Duodenal mucosa (tissue), 2 donors: ENCODE data around the gene HOXC10.
A peak's percentile ranks its signal among the peaks of the same experiment; 100 is the strongest.

Source experiments
- H3K27ac ChIP-seq: one replicate; pipeline ENCODE4 v1.7.0; 2013; ENCODE audit warnings: low read depth, low read length
- H3K27me3 ChIP-seq, 2 donors: one replicate each; pipeline ENCODE4 v1.7.0; 2013; ENCODE audit warnings: low read length in 2 of 2, control low read depth in 1 of 2; ENCODE audit not compliant: insufficient read depth in 2 of 2, control insufficient read depth in 1 of 2
- H3K36me3 ChIP-seq, 2 donors: one replicate each; pipeline ENCODE4 v1.7.0; 2013; ENCODE audit warnings: low read length in 2 of 2, control low read depth in 1 of 2; ENCODE audit not compliant: insufficient read depth in 2 of 2, control insufficient read depth in 1 of 2
- H3K4me1 ChIP-seq, 2 donors: one replicate each; pipeline ENCODE4 v1.7.0; 2013; ENCODE audit warnings: low read length in 2 of 2, control low read depth in 1 of 2; ENCODE audit not compliant: insufficient read depth in 2 of 2, control insufficient read depth in 1 of 2
- H3K4me3 ChIP-seq, 2 donors: one replicate each; pipeline ENCODE4 v1.7.0; 2013; ENCODE audit warnings: low read length in 2 of 2, low read depth in 1 of 2
- H3K9ac ChIP-seq, 2 donors: one replicate each; pipeline ENCODE4 v1.7.0; 2013; ENCODE audit warnings: low read length in 2 of 2, low read depth in 1 of 2
- H3K9me3 ChIP-seq, 2 donors: one replicate each; pipeline ENCODE4 v1.7.0; 2013; ENCODE audit warnings: low read length in 2 of 2, control low read depth in 1 of 2; ENCODE audit not compliant: control insufficient read depth in 1 of 2

Gene HOXC10

DNA sequence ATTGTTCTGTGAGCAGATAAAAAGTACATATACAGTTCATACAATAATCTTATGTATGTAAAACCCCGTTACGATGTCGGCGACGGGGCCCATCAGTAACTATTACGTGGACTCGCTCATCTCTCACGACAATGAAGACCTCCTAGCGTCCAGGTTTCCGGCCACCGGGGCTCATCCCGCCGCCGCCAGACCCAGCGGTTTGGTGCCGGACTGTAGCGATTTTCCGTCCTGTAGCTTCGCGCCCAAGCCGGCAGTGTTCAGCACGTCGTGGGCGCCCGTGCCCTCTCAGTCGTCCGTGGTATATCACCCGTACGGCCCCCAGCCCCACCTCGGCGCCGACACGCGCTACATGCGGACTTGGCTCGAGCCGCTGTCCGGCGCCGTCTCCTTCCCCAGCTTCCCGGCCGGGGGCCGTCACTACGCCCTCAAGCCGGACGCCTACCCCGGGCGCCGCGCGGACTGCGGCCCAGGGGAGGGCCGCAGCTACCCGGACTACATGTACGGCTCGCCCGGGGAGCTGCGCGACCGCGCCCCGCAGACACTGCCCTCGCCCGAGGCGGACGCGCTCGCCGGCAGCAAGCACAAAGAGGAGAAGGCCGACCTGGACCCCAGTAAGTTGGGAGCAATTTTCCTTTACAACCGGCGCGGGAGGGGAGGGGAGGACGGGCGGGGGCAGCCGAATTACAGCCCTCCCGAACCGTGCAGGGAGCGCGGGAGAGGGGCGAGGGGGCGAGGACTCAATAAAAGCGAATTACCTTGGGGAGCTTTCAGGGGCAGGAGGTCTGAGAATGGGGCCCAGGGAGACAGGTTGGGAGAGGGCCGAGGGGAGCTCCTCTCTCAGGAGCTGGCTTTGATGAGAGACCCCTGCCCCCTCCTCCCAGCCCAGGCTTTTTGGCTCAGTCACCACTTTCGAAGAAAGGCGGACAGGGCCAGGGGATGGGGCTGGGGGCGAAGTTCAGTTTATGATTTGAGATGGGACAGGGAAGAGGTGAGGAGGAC, 15.5 kb downstream of the HOXC10 start, which contains the start of gene HOXC9:
TSS of gene HOXC9 (plus strand) at position 46 of the 999 bp plus-strand sequence. CDS start at position 74, 28 bp downstream.
- Histone ChIP-seq H3K9ac (no peak within 1 kb of the TSS), H3K4me3 (peak within 1 kb of the TSS in 1 of 2 donors; percentile 45), H3K4me1 (peaks cover 7 to 8% of the 10 kb centered on the region in 2 donors), H3K36me3 (no peaks in the 10 kb centered on the region), H3K27me3 (peaks cover 91 to 99% of the 10 kb centered on the region in 2 donors), H3K27ac (peak within 1 kb of the TSS; percentile 13), H3K9me3 (no peaks in the 10 kb centered on the region)

DNA sequence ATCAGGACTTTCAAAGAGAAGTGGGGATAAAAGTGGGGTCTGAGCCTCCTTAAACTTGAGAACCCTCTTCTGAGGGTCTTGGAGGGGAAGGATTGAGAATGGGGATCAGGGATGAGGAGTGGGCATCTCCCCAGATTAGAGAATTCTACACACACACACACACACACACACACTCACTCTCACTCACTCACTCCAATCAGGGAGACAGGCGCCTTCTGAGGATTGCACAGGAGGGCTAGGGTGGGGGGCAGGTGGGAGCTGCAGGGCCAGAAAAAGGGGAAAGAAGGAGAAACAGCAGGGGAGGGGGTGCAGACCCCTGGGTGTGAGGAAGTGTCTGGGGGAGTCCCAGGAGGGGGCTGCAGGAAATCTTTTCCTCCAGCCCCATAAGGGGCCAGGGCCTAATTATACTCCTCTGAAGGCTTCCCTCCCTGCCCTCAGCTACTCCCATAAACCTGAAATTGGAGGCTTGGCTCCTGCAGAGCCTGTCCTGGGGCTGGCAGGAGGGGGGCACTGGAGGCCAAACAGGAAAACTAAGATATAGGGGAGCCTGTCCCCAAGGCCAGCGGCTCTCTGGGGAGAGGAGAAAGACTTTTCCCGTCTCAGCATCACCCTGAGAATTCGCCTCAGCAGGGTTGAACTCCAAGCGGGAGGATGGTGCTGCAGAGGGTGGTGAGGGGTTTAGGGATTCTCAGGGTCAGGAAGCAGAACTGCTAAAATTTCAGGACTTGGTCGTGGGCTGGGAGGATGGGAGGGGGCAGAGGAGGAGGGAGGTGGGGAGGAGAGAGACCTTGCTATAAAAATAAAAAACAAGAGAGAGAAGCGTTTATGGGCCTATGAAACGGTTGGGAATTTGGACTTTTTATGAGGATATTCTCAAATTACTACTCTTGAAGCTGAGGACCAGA, 16.6 kb downstream of the HOXC10 start:
- no peak overlapping the region for H3K9ac ChIP-seq
- H3K9me3 ChIP-seq = no peaks in the 10 kb centered on the region
- H3K27me3 ChIP-seq = peaks cover 93 to 98% of the 10 kb centered on the region in 2 donors

DNA sequence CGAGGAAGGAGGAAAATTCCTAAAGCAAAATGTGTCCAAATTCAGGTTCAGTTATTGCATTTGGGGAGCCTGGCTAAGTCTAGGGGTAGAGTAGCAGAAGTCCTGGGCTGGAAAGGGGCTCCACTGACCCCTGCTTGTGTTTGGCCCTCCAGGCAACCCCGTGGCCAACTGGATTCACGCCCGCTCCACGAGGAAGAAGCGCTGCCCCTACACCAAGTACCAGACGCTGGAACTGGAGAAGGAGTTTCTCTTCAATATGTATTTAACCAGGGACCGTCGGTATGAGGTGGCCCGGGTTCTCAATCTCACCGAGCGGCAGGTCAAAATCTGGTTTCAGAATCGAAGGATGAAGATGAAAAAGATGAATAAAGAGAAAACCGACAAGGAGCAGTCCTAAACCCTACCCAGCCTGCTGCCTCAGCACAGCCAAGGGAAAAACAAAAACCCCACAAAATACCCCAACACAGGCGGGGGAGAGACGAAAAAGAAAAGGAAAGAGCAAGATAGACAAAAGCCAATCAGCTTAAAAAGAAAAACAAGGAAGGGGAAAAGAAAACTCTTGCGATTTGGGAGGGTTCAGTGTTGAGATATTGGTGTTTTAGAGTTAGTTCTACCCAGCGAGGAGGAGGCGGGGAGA, 17.4 kb downstream of the HOXC10 start:
- Histone ChIP-seq H3K4me1 (peaks cover 9% of the 10 kb centered on the region in 2 donors), H3K27me3 (peaks cover 93 to 98% of the 10 kb centered on the region in 2 donors), H3K36me3 (no peaks in the 10 kb centered on the region), H3K27ac (no peak overlapping the region), H3K9me3 (no peaks in the 10 kb centered on the region), H3K4me3 (no peak overlapping the region), H3K9ac (no peak overlapping the region)

More for the DNA sequence above, 16.6 kb downstream of the HOXC10 start:
- no peak overlapping the region for H3K4me3 ChIP-seq
- no peak overlapping the region for H3K27ac ChIP-seq
- H3K36me3 ChIP-seq = no peaks in the 10 kb centered on the region
- H3K4me1 ChIP-seq = peaks cover 5 to 6% of the 10 kb centered on the region in 2 donors

DNA sequence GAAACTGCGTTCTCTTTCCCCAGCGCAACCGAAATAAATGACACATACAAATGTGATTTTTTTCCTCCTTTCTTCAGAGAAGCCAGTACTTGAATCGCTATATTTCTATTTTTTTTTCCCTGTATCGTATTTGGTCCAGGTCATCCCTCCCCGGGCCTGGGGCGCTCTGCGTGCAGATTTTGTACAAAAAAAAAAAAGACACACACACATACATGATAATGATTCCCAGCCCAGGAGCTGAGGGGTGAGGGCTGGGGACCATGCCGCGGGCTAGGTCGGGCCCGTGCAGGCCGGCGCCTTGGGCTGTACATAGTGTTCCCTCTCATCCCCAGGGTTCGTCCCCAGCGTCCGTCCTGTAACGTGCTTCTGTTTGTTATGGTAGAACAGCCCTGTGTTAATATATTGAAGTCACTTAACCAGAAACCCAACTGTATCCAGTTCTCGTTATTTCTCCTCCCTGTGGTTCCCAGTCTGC, 18.0 kb downstream of the HOXC10 start:
- Histone ChIP-seq H3K4me3 (no peak overlapping the region), H3K4me1 (peaks cover 9% of the 10 kb centered on the region in 2 donors), H3K27ac (no peak overlapping the region), H3K27me3 (peaks cover 93 to 98% of the 10 kb centered on the region in 2 donors), H3K36me3 (no peaks in the 10 kb centered on the region), H3K9ac (no peak overlapping the region), H3K9me3 (no peaks in the 10 kb centered on the region)

DNA sequence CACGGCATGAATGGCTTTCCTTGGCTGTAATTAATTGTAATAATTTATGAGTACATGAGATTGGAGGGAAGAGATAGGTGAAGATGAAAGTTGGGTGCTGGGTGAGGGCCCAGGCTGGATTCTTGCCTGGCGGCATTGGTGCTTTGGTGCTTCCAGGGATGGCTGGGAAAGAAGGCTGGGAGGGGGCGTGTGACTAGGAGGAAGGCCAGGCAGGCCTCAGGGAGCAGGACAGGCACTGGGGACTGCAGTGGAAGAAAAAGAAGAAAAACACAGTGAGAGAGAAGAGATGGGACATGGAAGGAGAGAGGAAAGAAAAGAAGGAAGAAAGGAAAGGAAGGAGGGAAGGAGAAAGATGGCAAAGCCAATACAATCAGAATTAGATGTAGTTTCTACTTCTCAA, 18.7 kb downstream of the HOXC10 start:
- no peak overlapping the region for H3K27ac ChIP-seq
- no peak overlapping the region for H3K4me3 ChIP-seq
- peaks cover 91 to 97% of the 10 kb centered on the region in 2 donors for H3K27me3 ChIP-seq
- no peaks in the 10 kb centered on the region for H3K9me3 ChIP-seq
- peaks cover 9% of the 10 kb centered on the region in 2 donors for H3K4me1 ChIP-seq
- H3K9ac ChIP-seq = no peak overlapping the region
- no peaks in the 10 kb centered on the region for H3K36me3 ChIP-seq

DNA sequence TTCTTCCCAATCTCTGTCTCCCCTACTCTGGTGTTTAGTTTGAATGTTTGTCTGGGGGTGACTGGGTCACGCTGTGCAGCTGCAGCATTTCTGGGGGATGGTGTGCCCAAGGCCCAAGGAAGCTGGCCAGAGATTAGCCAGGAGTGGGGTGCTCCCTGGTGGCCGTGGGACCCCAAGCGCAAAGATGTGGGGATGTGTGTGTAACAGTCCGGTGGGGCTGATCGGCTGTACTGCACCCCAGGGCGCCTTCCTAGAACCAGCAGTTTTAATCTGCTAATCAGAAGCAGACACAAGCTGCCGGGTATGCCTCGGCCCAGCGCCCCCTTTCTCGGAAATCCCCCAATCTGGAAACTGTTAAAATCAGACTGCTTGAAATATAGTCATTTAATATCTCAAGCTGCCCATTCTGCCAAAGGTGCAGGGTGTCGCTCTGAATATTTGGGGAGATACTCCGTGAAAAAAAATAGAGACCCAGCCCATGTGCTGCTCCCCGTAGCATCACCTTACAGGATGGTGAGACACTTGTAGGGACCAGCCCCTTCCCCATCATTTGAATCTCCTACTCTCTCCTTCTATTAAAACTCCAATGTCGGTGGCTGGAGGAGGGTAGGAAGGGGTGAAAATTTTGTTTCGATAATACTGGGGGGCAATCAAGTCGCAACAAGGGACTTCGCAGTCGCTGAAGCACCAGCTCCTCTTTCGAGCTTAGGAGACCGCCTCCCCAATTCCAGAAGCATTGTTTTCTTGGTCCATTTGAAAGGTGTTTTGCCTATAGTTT, 19.3 kb downstream of the HOXC10 start:
- peaks cover 9 to 11% of the 10 kb centered on the region in 2 donors for H3K4me1 ChIP-seq
- H3K27me3 ChIP-seq = peaks cover 88 to 93% of the 10 kb centered on the region in 2 donors
- no peak overlapping the region for H3K4me3 ChIP-seq
- H3K9ac ChIP-seq = no peak overlapping the region
- H3K36me3 ChIP-seq = no peaks in the 10 kb centered on the region
- no peaks in the 10 kb centered on the region for H3K9me3 ChIP-seq
- H3K27ac ChIP-seq = no peak overlapping the region

DNA sequence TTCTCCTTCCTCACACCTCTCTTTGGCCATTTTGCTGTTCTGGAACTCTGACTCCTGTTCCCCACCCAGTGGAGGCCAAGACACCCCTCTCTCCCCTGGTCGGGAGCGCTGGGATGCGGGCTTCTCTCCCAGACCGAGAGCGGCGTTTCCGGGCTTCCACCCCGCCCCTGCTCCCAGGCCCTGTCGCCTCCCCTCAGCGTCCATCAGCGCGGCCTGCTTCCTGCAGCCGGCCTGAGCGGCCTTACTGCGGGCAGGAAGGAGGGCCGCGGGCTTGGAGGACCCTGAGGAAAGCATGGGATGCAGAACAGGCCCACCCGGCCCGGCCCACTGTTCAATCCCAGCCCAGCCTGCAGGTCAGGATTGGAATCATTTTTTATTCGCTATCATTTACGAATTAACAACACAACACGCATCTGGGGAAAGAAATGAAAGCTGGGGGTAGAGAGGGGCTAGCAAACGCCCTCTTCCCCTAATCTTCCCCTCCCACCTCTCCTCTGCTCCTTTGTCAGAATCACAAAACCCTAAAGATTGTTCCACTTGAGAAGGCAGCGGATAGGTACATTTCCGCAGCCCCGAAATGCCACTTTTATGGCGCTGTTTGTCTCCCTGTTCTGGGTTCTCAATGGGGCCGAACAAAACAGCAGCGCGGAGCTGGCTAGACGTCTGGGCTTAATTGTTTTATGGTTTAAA, 20.0 kb downstream of the HOXC10 start:
- H3K36me3 ChIP-seq = no peaks in the 10 kb centered on the region
- H3K27ac ChIP-seq = no peak overlapping the region
- no peak overlapping the region for H3K4me3 ChIP-seq
- H3K27me3 ChIP-seq = peaks cover 89 to 93% of the 10 kb centered on the region in 2 donors
- no peak overlapping the region for H3K9ac ChIP-seq
- H3K4me1 ChIP-seq = peaks cover 9 to 13% of the 10 kb centered on the region in 2 donors
- H3K9me3 ChIP-seq = no peaks in the 10 kb centered on the region

DNA sequence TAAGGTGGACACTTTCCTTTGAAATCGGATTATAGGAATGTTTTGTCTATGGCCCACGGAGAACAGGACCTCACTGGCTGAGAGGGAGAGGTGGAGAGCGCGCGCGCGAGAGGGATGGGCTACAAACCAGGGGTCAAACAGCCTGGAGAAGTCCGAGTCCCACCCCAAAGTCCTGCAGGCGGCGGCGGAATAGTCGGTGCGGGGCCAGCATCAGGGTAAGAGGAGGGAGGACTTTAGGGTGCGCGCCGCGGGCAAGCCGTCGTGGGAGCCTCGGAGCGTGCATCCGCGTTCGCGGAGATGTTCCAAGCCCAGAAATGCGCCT, 20.5 kb downstream of the HOXC10 start:
- Histone ChIP-seq H3K27ac (no peak overlapping the region), H3K4me3 (no peak overlapping the region), H3K27me3 (peaks cover 89 to 93% of the 10 kb centered on the region in 2 donors)

More for the DNA sequence above, 20.5 kb downstream of the HOXC10 start:
- H3K9ac ChIP-seq = no peak overlapping the region
- no peaks in the 10 kb centered on the region for H3K9me3 ChIP-seq
- H3K4me1 ChIP-seq = peaks cover 9 to 13% of the 10 kb centered on the region in 2 donors
- no peaks in the 10 kb centered on the region for H3K36me3 ChIP-seq
